ENCODE results near the gene NT5DC2. TPM values are rescaled to one million over a fixed set of nuclear protein-coding genes. Genes with fewer than 3 reads are reported as not detected.
A peak's percentile ranks its signal among the peaks of the same experiment; 100 is the strongest.

Gene NT5DC2
- total RNA-seq, 2 donors from 2014 or later, result 47.6 to 83.4 TPM

- Histone ChIP-seq H3K9me3 (no peaks in the 10 kb centered on the region), H3K36me3 (peaks cover 7% of the 10 kb centered on the region), H3K27me3 (replicated peaks; ENCODE audit: insufficient read depth) (no peaks in the 10 kb centered on the region), H3K4me3 (no peak overlapping the region), H3K4me1 (ENCODE audit: control insufficient read depth in 1 of 2, low read depth in 2 of 2) (peaks cover 12 to 56% of the 10 kb centered on the region in 2 donors), H3K27ac (peak overlapping the region; percentile 53 to 79)
- DNase-seq (ENCODE audit: low spot score) (no peak), ATAC-seq (ENCODE audit: insufficient number of reproducible peaks, low FRiP score, low read depth) (no peak)
- no peak for TF ChIP-seq CTCF (IDR thresholded peaks at IDR 0.05)
Observed at GRCh38 chr3:52530918-52531826, 2.5 kb downstream of the NT5DC2 start.

- peaks cover 7% of the 10 kb centered on the region for H3K36me3 ChIP-seq
- H3K9me3 ChIP-seq, result no peaks in the 10 kb centered on the region
- DNase-seq (ENCODE audit: low spot score) (no peak), ATAC-seq (ENCODE audit: insufficient number of reproducible peaks, low FRiP score, low read depth) (no peak)
- peak overlapping the region; percentile 53 to 79 for H3K27ac ChIP-seq
- H3K4me1 ChIP-seq (ENCODE audit: control insufficient read depth in 1 of 2, low read depth in 2 of 2), result peaks cover 14 to 53% of the 10 kb centered on the region in 2 donors
- no peaks in the 10 kb centered on the region for H3K27me3 ChIP-seq (replicated peaks; ENCODE audit: insufficient read depth)
- H3K4me3 ChIP-seq, result no peak overlapping the region
- no peak for TF ChIP-seq CTCF (IDR thresholded peaks at IDR 0.05)
Observed at GRCh38 chr3:52529376-52530333, 4.0 kb downstream of the NT5DC2 start.

GRCh38 chr3:52528586-52529375 lies 4.9 kb downstream of the NT5DC2 start:
- Histone ChIP-seq H3K9me3 (no peaks in the 10 kb centered on the region), H3K27me3 (replicated peaks; ENCODE audit: insufficient read depth) (no peaks in the 10 kb centered on the region), H3K4me3 (no peak overlapping the region), H3K36me3 (peaks cover 7% of the 10 kb centered on the region), H3K4me1 (ENCODE audit: control insufficient read depth in 1 of 2, low read depth in 2 of 2) (peaks cover 10 to 49% of the 10 kb centered on the region in 2 donors), H3K27ac (no peak overlapping the region)
- DNase-seq (ENCODE audit: low spot score) (no peak), ATAC-seq (ENCODE audit: insufficient number of reproducible peaks, low FRiP score, low read depth) (no peak)
- no peak for TF ChIP-seq CTCF (IDR thresholded peaks at IDR 0.05)

GRCh38 chr3:52527732-52528585 lies 5.7 kb downstream of the NT5DC2 start:
- Histone ChIP-seq H3K9me3 (no peaks in the 10 kb centered on the region), H3K4me1 (ENCODE audit: control insufficient read depth in 1 of 2, low read depth in 2 of 2) (peaks cover 10 to 46% of the 10 kb centered on the region in 2 donors), H3K27me3 (replicated peaks; ENCODE audit: insufficient read depth) (no peaks in the 10 kb centered on the region), H3K4me3 (no peak overlapping the region), H3K27ac (no peak overlapping the region), H3K36me3 (peaks cover 7% of the 10 kb centered on the region)
- DNase-seq (ENCODE audit: low spot score), result no peak
- no peak for TF ChIP-seq CTCF (IDR thresholded peaks at IDR 0.05)
- no peak for ATAC-seq (ENCODE audit: insufficient number of reproducible peaks, low FRiP score, low read depth)

Data from thoracic aorta (tissue), 2 donors.